ENCODE data around the gene KCNB1.
"Not testable (repeated sequence)": the region's sequence is repeated elsewhere in the genome, so short reads cannot be mapped to it uniquely, and the experiment has no call there.

The KCNB1 gene

GRCh38 chr20:49431329-49431728 is 51.1 kb downstream of the KCNB1 start:
- no peak for DNase-seq

GRCh38 chr20:49430320-49430719 is 52.1 kb downstream of the KCNB1 start:
- DNase-seq: no peak

GRCh38 chr20:49427751-49428518 is 54.5 kb downstream of the KCNB1 start:
- DNase-seq: no peak

- no peak for DNase-seq
These were observed 55.6 kb downstream of the KCNB1 start for GRCh38 chr20:49426873-49427272.

GRCh38 chr20:49426395-49426794 is 56.1 kb downstream of the KCNB1 start:
- no peak for DNase-seq

- DNase-seq: no peak
These were observed 57.9 kb downstream of the KCNB1 start for GRCh38 chr20:49424536-49424935.

- no peak for DNase-seq
These were observed 60.3 kb downstream of the KCNB1 start for GRCh38 chr20:49422161-49422560.

GRCh38 chr20:49420811-49421295 is 61.6 kb downstream of the KCNB1 start:
- DNase-seq: no peak

GRCh38 chr20:49420292-49420691 is 62.2 kb downstream of the KCNB1 start:
- DNase-seq: no peak

- no peak for DNase-seq
These were observed 62.7 kb downstream of the KCNB1 start for GRCh38 chr20:49419785-49420184.

- no peak for DNase-seq
These were observed 63.7 kb downstream of the KCNB1 start for GRCh38 chr20:49418809-49419208.

GRCh38 chr20:49417843-49418555 is 64.5 kb downstream of the KCNB1 start:
- DNase-seq: no peak

GRCh38 chr20:49415668-49416044 is 66.8 kb downstream of the KCNB1 start:
- no peak for DNase-seq

- DNase-seq: no peak
These were observed 67.3 kb downstream of the KCNB1 start for GRCh38 chr20:49415005-49415667.

- no peak for DNase-seq
These were observed 68.8 kb downstream of the KCNB1 start for GRCh38 chr20:49413677-49414076.

- no peak for DNase-seq
These were observed 69.5 kb downstream of the KCNB1 start for GRCh38 chr20:49412953-49413352.

- DNase-seq: no peak
These were observed 70.2 kb downstream of the KCNB1 start for GRCh38 chr20:49412254-49412653.

- no peak for DNase-seq
These were observed 71.1 kb downstream of the KCNB1 start for GRCh38 chr20:49411221-49411925.

- DNase-seq: not testable (repeated sequence)
These were observed 72.4 kb downstream of the KCNB1 start for GRCh38 chr20:49409975-49410621.

- no peak for DNase-seq
These were observed 73.0 kb downstream of the KCNB1 start for GRCh38 chr20:49409302-49409974.

GRCh38 chr20:49408509-49409104 is 73.9 kb downstream of the KCNB1 start:
- no peak for DNase-seq

- DNase-seq: no peak
These were observed 75.8 kb downstream of the KCNB1 start for GRCh38 chr20:49406666-49407065.

Measured in Kasumi-1 (cell line).